NCI-H1048 (cell line): ENCODE measurements around the gene PELO.

Experiments
- DNase-seq: peaks from one replicate; lab custom pipeline; 2025; lab: John Stamatoyannopoulos, UW

The PELO gene

GRCh38 chr5:52831786-52832511 is 44.2 kb downstream of the PELO start:
- no peak for DNase-seq

GRCh38 chr5:52834320-52834719 is 46.6 kb downstream of the PELO start:
- no peak for DNase-seq

- no peak for DNase-seq
Observed at GRCh38 chr5:52837068-52837467, 49.4 kb downstream of the PELO start.
